Effector CD8-positive, alpha-beta T cell (primary cell): ENCODE data around the gene ONECUT1.
"Not testable (repeated sequence)": the region's sequence is repeated elsewhere in the genome, so short reads cannot be mapped to it uniquely, and the experiment has no call there.

Experiments
- DNase-seq: peaks from one replicate; lab custom pipeline; 2025; lab: John Stamatoyannopoulos, UW
- total RNA-seq, 4 experiments: gene quantifications; one replicate each; lab custom pipeline; 2026; lab: John Stamatoyannopoulos, UW

ONECUT1 gene
- 0 to 0.35 (median 0) reads per million in 4 experiments for total RNA-seq

GRCh38 chr15:52790169-52790708, at the start of gene ONECUT1:
Gene ONECUT1 (minus strand): TSS chr15:52790336. CDS start chr15:52789884, 452 bp downstream.
- DNase-seq, result no peak

- DNase-seq, result no peak
Observed at GRCh38 chr15:52834379-52834778, 44.2 kb upstream of the ONECUT1 start.

GRCh38 chr15:52824169-52824942, 34.2 kb upstream of the ONECUT1 start:
- DNase-seq, result not testable (repeated sequence)

- DNase-seq, result no peak
Observed at GRCh38 chr15:52822475-52822874, 32.3 kb upstream of the ONECUT1 start.

GRCh38 chr15:52819253-52819652, 29.1 kb upstream of the ONECUT1 start:
- no peak for DNase-seq

- not testable (repeated sequence) for DNase-seq
Observed at GRCh38 chr15:52815899-52816298, 25.8 kb upstream of the ONECUT1 start.

GRCh38 chr15:52808996-52809395, 18.9 kb upstream of the ONECUT1 start:
- no peak for DNase-seq

GRCh38 chr15:52808441-52808840, 18.3 kb upstream of the ONECUT1 start:
- DNase-seq, result no peak

GRCh38 chr15:52806284-52806655, 16.1 kb upstream of the ONECUT1 start:
- no peak for DNase-seq

- no peak for DNase-seq
Observed at GRCh38 chr15:52805351-52806283, 15.5 kb upstream of the ONECUT1 start.

- DNase-seq, result no peak
Observed at GRCh38 chr15:52804526-52805081, 14.5 kb upstream of the ONECUT1 start.

- DNase-seq, result no peak
Observed at GRCh38 chr15:52803467-52804306, 13.6 kb upstream of the ONECUT1 start.

- DNase-seq, result no peak
Observed at GRCh38 chr15:52803108-52803466, 13.0 kb upstream of the ONECUT1 start.

- DNase-seq, result no peak
Observed at GRCh38 chr15:52802110-52802509, 12.0 kb upstream of the ONECUT1 start.

- no peak for DNase-seq
Observed at GRCh38 chr15:52801748-52802085, 11.6 kb upstream of the ONECUT1 start.

- no peak for DNase-seq
Observed at GRCh38 chr15:52800828-52801747, 11.0 kb upstream of the ONECUT1 start.

- DNase-seq, result no peak
Observed at GRCh38 chr15:52799145-52799811, 9.1 kb upstream of the ONECUT1 start.

- no peak for DNase-seq
Observed at GRCh38 chr15:52798529-52799101, 8.5 kb upstream of the ONECUT1 start.
